HG03520 (cell line): Measurements from ENCODE around the gene PADI6.

Experiments
- ATAC-seq: cut with Tn5 transposase; IDR thresholded peaks from one replicate; pipeline ENCODE4 v1.9.1; 2021; ENCODE audit warnings: mild to moderate bottlenecking, moderate library complexity; ENCODE audit not compliant: unreplicated experiment

Gene PADI6

DNA sequence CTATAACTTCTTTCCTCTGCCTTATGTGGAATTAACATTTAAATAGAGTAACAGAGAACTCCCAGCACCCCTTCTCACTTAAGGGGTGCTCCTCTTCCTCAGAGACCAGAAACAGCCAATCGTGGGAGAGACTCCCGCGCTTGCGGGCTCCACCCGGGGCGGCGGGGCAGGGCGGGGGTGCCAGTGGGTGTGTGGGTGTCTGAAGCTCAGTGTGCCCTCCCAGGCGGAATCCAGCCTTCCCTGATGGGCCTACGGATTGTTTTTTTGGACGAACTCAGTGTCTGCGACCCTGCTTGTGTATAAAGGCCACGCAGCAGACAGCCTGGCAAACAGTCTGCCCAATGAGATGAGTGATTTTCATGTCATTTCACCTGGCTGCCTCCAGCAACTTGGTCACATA, 61.3 kb downstream of the PADI6 start:
- ATAC-seq = no peak

DNA sequence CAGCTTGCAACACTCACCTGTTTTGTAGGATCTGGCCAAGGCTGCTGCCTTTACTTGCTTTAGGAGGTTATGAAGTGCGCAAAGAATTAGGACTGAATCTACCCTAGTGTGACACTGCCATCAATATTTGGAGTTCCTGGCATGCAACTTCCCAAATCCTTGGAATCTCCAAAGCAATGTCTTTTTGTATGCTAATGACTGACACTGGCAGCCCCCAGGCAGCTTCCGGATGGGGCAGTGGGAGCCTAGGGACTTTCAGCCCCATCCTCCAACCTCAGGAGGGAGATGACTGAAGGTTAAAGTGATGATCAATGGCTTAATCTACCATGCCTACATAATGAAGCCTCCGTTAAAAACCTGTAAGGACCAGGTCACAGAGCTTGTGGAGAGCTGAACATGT, 62.0 kb downstream of the PADI6 start:
- no peak for ATAC-seq

DNA sequence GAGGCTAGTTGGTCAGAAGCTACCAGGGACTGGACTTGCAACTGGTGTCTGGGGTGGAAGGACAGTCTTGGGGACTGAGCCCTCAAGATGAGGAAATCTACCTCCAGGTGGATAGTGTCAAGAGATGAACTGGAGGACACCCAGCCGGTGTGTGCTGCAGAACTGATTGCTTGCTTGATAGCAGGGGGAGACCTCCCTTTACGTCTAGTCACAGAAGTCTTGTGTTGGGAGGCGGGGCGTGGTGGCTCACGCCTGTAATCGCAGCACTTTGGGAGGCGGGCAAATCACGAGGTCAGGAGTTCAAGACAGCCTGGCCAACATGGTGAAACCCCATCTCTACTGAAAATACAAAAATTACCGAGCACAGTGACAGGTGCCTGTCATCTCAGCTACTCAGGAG, 62.6 kb downstream of the PADI6 start:
- no peak for ATAC-seq

DNA sequence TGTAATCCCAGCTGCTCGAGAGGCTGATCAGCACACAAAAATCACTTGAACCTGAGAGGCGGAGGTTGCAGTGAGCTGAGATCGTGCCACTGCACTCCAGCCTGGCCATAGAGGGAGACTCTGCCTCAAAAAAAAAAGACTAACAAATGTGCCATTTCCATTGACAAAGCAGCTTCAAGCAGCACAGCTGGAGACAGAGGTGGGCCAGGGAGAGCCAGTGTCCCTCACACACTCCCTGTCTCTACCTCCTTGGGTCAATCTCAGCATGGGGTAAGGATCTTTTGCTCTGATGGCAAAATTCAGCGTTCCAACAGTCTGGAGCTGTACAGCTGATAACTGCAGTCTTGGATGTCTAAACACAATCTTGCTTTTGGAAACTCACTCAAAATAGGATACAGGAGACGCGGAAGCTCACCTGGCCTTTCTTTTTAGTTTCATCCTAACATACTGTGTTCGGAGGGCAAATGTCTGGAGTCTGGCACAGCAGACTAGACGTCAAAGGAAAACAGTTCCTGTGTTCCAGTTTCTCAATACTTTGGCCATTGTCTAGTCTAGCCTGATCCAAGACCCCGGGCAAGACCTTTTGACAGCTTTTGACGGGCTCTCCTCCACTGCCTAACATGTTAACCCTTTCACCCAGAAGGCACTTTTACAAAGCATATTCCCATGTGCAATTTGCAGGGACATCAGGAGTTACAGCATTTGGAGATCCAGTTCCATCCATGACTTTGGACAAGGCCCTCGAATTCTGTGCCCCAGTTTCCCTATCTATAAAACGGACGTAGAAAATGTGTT, 64.6 kb downstream of the PADI6 start:
- no peak for ATAC-seq

DNA sequence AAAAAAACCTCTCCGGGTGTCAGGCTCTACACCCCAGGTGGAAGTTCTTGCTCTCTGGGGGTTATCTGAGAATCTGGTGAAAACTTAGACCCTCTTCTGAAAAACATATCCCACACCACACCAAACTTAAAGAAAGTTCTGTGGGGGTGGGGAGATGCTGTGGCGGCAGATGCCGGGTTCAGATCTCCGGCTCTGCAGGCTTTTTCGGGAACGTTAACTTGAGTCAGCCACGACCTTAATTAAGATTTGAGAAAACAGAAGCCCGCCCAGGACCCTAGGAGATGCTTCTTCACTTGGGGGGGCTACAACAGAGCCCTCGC, 65.2 kb downstream of the PADI6 start:
- no peak for ATAC-seq

DNA sequence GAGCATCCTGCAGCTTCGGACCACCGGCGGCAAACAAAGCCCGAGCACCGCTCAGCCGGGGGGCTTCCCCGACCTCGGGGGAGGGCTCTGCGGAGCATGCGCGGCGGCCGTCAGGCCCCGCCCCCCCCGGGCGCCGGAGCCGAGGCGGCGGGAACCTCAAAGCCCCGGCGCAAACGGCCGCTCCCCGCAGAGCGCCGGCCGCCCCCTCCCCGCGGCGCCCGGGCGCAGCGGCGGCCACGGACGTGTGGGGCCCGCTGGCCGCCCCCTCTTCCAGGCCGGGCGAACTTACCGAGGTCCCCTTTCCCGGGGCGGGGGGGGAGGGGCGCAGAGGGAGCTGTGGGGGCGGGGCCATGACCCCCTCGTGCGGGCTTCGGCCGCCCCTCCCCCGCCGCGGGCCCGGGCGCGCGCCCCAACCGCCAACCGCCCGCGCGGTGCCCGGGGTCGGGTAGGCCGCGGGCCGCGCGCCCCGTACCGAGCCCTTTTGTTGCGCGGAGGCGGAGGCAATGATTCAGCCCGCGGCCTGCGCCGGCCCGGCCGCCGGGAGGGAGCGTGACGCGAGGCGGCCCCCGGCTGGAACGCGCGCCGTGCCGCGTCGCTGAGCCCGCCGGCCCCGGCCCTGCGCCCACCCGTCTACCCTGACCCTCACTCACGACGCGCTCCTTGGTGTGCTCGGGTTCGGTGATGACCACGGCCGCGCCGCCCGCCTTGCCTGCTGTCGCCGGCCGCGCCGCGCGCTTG, 65.8 kb downstream of the PADI6 start:
- peak; percentile 21 for ATAC-seq

DNA sequence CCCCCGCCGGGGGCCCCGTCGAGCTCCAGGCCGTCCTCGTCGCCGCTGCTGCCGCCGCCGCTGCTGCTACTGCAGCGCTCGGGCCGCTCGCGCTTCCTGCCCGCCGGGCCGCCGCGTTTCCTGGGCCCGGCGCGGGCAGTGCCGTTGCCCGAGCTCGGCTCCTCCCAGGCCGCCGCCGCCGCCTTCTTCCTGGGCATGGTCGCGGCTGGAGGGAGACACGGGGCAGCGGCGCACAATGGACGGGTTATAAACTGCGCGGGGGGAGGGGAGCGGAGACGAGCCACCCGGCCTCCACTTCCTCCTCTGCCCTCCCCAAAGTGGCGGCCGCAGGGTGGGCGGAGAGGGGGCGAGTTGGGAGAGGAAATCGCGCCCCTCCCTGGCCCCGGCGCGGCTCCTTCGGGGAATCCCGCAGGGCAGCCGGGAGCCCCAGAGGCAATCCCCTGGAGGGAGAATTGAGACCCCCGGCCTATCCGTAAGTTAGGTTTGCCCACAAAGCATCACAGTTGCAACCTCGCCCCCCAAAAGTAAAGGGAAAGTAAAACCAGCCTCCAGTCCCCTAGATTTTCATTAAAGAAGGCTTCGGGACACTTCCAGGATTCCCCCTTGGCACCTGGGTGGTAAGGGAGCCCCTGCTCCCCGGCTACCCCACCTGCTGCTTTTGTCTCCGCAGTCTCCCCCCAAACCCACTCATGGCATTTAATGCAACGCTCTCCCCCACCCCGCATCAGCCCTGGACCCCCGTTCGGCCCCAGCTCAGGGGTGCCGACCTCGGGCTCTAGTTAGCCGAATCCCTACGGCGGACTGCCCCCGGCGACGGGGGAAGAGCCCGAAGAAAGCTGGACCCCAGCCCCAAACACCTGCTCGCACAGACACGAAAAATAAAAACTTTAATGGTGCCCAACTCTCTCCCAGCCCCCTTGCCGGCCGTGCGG, 66.6 kb downstream of the PADI6 start:
- ATAC-seq = peak; percentile 32

DNA sequence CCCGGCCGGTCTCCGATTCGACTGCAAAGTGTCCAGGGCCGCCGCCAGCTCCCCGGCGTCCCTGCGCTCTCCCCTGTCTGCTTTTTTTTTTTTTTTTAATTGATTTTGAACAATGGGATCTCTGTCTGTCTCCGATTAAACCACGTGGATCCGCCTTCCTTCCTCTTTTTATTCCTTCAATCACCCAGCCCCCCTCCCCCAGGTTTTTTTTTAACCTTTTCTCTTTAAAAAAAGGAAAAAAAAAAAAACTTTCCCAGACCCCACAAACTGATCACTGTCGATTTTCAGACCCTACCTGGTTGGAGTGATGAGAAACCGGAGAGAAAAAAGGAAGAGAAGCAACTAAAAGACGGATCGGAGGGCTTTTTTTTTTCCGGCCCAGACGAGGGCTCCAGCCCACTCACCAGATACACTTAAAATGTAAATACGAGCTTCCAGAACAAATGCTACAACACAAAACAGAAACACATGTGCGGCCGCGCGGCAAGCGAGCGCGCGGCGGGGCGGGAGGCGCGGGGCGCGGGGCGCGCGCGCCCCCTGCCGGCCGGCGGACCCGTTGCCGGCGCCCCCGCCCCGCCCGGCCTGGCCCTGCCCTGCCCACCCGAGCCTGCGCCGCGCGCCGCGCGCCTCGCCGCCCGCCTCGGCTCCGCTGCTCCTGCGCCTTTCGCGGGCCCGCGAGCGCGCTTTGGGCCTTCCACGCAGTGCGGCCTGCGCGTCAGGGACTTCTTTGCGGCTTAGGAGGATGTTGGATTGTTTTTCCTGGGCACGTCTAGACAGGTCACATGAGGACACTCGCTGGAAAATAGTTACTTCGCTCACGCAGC, 67.5 kb downstream of the PADI6 start, which contains the start of gene RCC2:
TSS of gene RCC2 (minus strand) at position 428 of the 824 bp plus-strand sequence. CDS start 1,163 bp downstream, outside the sequence.
- peak; percentile 30 for ATAC-seq

DNA sequence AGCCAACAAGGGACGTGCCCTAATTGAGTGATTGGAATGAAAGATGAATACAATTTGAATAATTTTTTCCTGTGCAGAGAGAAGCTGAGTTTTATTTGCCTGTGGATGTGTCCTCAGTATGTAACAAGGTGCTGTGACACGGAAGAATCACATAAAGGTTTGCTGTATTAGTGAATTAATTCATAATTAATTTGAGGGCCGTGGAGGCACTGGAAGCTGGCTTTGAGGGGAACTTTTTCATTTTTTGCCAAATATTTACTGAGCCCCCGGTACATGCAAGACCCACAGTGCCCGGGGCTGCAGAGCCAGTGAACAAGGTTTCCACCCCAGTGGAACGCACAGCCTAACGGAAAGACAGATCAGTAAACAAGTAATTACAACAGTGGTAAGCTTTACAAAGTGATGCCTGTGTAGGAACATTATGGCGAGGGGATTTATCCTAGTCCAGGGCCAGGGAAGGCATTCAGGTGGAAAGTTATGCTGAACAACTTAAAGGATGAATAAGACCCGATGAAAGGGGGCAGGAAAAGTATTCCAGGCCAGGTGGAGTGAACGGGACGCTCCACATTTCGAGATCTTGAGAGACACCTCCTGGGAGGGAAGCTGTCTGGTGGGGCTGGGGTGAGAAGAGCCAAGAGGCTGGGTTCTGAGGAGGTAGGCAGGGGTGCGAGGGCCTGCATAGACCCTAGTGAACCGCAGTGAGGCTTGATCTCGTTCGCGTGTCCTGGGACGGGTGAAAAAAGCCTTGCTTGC, 68.3 kb downstream of the PADI6 start:
- no peak for ATAC-seq

DNA sequence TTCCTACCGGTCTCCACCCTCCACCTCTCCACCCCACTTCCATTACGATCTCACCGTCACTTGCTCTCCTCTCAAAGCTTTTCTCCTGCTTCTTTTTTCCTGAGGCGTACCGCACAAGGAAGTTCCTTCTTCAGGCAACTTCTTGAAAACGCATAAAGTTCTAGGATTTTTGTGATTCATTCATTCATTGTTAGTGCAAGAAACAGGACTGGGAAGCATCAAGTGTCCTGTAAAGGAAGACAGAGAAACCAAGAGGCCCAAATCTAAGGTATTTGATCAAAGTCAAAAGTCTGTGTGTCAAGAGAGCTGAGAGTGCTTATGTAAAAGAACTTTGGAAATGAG, 68.8 kb downstream of the PADI6 start:
- no peak for ATAC-seq

DNA sequence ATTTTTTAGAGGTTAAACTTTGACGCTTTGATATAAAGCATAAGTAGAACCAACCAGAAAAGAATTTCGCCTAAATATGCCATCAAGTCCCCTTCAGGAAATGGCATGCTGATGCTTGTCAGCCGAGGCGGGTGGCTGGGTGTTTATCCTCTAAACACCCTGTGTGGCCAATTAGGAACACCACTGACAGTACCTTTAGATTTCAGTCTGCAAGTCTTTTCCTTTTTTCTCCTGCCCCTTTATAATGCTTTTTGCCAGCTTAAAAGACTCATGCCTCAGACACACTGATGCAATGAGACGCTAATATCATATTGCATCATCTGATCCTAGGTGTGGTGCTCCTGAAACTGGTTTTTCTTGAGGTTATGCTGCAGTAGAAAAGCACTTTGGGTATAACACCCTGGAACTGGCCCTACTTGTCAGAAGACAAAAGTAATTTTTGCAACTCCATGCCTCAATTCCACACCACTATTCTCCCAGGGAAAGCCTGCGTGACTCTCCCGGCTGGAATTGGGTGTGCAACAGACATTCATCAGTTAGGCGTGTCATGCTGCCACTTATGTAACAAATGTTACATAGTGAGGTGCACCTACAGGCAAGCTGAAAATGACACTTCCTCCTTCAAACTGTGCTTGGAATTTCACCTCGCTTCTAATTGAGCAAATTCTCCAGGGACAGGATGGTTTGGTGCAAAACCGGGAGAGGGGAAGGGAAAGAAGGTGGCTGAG, 69.4 kb downstream of the PADI6 start:
- ATAC-seq = no peak

DNA sequence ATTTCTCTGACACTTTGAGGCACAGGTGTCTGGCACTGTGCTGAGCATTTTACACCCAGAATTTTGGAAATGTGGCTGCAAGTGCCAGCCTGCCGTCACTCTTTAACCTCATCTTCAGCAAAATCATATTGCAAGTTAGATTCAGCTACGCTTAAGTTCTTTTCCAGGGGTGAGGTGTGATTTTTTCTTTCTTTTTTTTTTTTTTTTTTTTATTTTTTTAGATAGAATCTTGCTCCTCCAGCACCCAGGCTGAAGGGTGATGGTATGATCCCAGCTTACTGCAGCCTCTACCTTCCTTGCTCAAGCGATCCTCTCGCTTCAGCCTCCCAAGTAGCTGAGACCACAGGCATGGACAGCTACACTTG, 70.0 kb downstream of the PADI6 start:
- no peak for ATAC-seq

DNA sequence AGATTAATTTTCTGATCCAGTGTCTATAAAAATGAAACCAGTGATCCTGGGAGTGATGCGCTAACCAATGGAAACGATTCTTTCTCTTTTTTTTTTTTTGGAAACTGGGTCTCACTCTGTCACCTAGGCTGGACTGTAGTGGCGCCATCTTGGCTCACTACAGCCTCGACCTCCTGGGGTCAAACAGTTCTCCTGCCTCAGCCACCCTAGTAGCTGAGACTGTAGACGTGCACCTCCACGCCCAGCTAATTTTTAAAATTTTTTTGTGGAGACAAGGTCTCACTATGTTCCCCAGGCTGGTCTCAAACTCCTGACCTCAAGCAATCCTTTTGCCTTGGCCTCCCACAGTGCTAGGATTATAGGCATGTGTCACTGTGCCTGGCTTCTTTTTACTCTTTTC, 70.8 kb downstream of the PADI6 start:
- no peak for ATAC-seq

DNA sequence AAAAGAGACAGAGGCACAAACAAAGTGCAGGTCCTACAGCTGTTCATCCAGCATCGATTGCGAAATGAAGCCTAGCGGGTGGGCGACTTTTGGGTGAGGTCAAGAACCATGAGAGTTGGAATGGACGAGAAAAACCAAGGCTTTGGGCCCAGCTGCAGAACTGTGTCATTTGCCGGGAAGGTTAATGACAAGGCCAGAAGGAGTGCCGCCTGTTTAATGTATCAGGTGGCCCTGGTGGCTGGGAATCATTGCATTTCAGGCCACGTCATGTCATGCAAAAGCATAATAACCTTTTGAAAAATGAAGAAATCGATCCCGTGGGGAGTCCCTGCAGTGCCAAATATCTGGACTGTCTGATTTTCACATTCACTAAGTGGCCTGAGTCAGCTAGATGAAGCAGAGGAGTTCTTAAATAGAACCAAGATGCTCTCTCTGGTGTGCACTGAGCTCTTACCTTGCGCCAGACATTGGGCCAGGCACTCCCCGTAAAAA, 75.6 kb downstream of the PADI6 start:
- ATAC-seq = no peak
